DLD1 (cell line): Measurements from ENCODE around the gene GALNT18.

Experiments used
- in situ Hi-C: cut with HindIII; loops from 2 replicates; pipeline ENCODE4 v1.10.0; 2017; ENCODE audit warnings: low sequenced_read_pairs

GALNT18 gene

GRCh38 chr11:11626128-11626527 lies 4.3 kb upstream of the GALNT18 start:
- in situ Hi-C loops, result no loop called here

- in situ Hi-C loops, result no loop called here
Observed at GRCh38 chr11:11624926-11625325, 3.1 kb upstream of the GALNT18 start.

- in situ Hi-C loops, result no loop called here
Observed at GRCh38 chr11:11624204-11624603, 2.4 kb upstream of the GALNT18 start.

- in situ Hi-C loops, result no loop called here
Observed at GRCh38 chr11:11622772-11623171, 967 bp upstream of the GALNT18 start.

GRCh38 chr11:11622340-11622706 lies 518 bp upstream of the GALNT18 start:
- in situ Hi-C loops, result no loop called here

GRCh38 chr11:11620921-11621572 lies 758 bp downstream of the GALNT18 start:
- in situ Hi-C loops, result no loop called here

- in situ Hi-C loops, result no loop called here
Observed at GRCh38 chr11:11620173-11620920, 1.5 kb downstream of the GALNT18 start.

- in situ Hi-C loops, result no loop called here
Observed at GRCh38 chr11:11618973-11619435, 2.8 kb downstream of the GALNT18 start.

GRCh38 chr11:11615086-11615485 lies 6.7 kb downstream of the GALNT18 start:
- in situ Hi-C loops, result no loop called here

- in situ Hi-C loops, result no loop called here
Observed at GRCh38 chr11:11612439-11612838, 9.4 kb downstream of the GALNT18 start.

GRCh38 chr11:11611381-11611780 lies 10.4 kb downstream of the GALNT18 start:
- in situ Hi-C loops, result no loop called here

- in situ Hi-C loops, result no loop called here
Observed at GRCh38 chr11:11608783-11609232, 13.0 kb downstream of the GALNT18 start.

GRCh38 chr11:11607772-11608171 lies 14.0 kb downstream of the GALNT18 start:
- in situ Hi-C loops, result no loop called here

- in situ Hi-C loops, result no loop called here
Observed at GRCh38 chr11:11605821-11606450, 15.9 kb downstream of the GALNT18 start.

- in situ Hi-C loops, result no loop called here
Observed at GRCh38 chr11:11605181-11605580, 16.6 kb downstream of the GALNT18 start.

- in situ Hi-C loops, result no loop called here
Observed at GRCh38 chr11:11604370-11604990, 17.3 kb downstream of the GALNT18 start.

GRCh38 chr11:11602011-11602410 lies 19.8 kb downstream of the GALNT18 start:
- in situ Hi-C loops, result no loop called here

- in situ Hi-C loops, result no loop called here
Observed at GRCh38 chr11:11600288-11600687, 21.5 kb downstream of the GALNT18 start.

GRCh38 chr11:11598243-11598642 lies 23.6 kb downstream of the GALNT18 start:
- in situ Hi-C loops, result no loop called here

GRCh38 chr11:11594162-11594561 lies 27.6 kb downstream of the GALNT18 start:
- in situ Hi-C loops, result no loop called here

- in situ Hi-C loops, result no loop called here
Observed at GRCh38 chr11:11592146-11592684, 29.6 kb downstream of the GALNT18 start.
